HL-60 (cell line): ENCODE results near the gene ARL3.

Experiments
- CTCF ChIP-seq: IDR thresholded peaks from one replicate; pipeline ENCODE4 v1.5.1; 2011; ENCODE audit warnings: low read length, control low read depth, inconsistent platforms; ENCODE audit not compliant: insufficient read depth
- GABPA ChIP-seq: IDR thresholded peaks from 2 replicates; pipeline ENCODE4 v1.6.1; 2012; ENCODE audit warnings: low read depth

DNA sequence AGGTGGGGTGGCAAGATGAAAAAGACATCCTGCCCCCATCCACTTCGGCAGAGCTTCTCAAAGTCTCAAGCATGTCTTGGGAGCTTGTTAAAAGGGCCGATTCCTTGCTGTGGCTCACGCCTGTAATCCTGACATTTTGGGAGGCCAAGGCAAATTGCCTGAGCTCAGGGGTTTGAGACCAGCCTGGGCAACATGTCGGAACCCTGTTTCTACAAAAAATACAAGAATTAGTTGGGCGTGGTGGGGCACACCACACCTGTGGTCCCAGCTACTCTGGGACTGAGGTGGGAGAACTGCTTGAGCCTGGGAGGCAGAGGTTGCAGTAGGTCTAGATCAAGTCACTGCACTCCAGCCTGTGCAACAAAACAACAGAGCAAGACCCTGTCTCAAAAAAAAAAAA is 55.4 kb downstream of the ARL3 start:
- no peak for TF ChIP-seq CTCF
- TF ChIP-seq GABPA = no peak
